ENCODE results near the gene PIP5K1B. TPM values are rescaled to one million over a fixed set of nuclear protein-coding genes. Genes with fewer than 3 reads are reported as not detected.
A peak's percentile ranks its signal among the peaks of the same experiment; 100 is the strongest.

The PIP5K1B gene
- total RNA-seq, 1 experiment from 2014 or later: 0.16 TPM

- Mint-ChIP-seq H3K27me3 (ENCODE audit: insufficient read depth, unreplicated experiment) (peaks cover 26% of the 10 kb centered on the region), H3K27ac (ENCODE audit: low read depth, unreplicated experiment) (no peak overlapping the region), H3K9me3 (ENCODE audit: unreplicated experiment) (no peaks in the 10 kb centered on the region), H3K4me3 (ENCODE audit: unreplicated experiment) (no peak overlapping the region), H3K4me1 (ENCODE audit: insufficient read depth, unreplicated experiment) (no peaks in the 10 kb centered on the region), H3K36me3 (ENCODE audit: insufficient read depth, unreplicated experiment) (no peaks in the 10 kb centered on the region)
- no TSS peak for BruUV-seq (replicated peaks)
- POLR2A ChIA-PET: no interaction called here
- intact Hi-C loops (cut with micrococcal nuclease): no loop called here
- DNase-seq (ENCODE audit: unreplicated experiment): no peak
- CTCF ChIA-PET: interaction anchor here (0.6 to 1.2 kb wide), 2 partner anchors 11 to 30 kb away, joined by 3 read pairs; no protein-coding TSS in a partner anchor
- TF ChIP-seq CTCF (IDR thresholded peaks at IDR 0.05; ENCODE audit: unreplicated experiment): no peak
Measured at GRCh38 chr9:68967800-68968199, 262.8 kb downstream of the PIP5K1B start.

DNA sequence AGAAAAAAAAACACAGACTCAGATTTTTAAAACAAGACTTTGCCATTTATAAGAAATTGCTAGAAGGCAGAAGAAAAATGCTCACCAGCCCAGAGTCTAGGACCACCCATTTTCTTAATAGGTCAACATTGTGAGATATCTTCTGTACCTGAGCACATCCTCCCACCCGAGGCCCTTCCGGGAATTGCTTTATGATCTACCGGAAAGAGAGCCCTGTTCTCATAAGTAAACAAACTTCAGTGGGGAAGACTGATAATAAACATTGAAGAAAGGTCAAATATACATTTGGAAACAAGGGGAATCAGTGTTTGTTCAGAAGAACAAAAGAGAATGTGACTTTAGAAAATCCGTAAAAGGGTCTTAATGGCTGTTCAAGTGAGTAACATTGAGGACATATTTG is 264.5 kb downstream of the PIP5K1B start:
- TF ChIP-seq CTCF (IDR thresholded peaks at IDR 0.05; ENCODE audit: unreplicated experiment): no peak
- BruUV-seq (replicated peaks): no TSS peak
- DNase-seq (ENCODE audit: unreplicated experiment): no peak
- Mint-ChIP-seq H3K9me3 (ENCODE audit: unreplicated experiment) (no peaks in the 10 kb centered on the region), H3K27ac (ENCODE audit: low read depth, unreplicated experiment) (no peak overlapping the region), H3K4me3 (ENCODE audit: unreplicated experiment) (no peak overlapping the region), H3K36me3 (ENCODE audit: insufficient read depth, unreplicated experiment) (no peaks in the 10 kb centered on the region), H3K27me3 (ENCODE audit: insufficient read depth, unreplicated experiment) (peaks cover 14% of the 10 kb centered on the region), H3K4me1 (ENCODE audit: insufficient read depth, unreplicated experiment) (no peaks in the 10 kb centered on the region)
- intact Hi-C loops (cut with micrococcal nuclease): no loop called here
- POLR2A ChIA-PET: no interaction called here
- CTCF ChIA-PET: no interaction called here

DNA sequence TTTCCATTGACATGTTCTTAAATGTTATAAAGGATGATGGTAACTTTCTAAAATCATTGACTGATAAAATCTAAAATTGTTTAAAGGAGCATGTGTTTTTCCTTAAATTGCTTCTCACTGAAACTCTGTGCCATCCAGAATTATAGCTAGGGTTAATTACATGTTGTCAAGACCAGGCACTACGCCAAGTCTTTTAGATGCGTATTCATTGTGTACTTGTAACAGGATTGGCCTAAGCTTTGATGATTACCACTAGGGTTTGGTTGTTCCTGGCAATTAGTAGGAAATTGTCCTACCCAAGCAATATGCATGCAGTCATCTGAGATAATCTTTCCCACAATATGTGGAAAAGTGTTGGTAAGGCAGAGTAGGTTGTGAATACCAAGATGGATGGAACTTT is 265.1 kb downstream of the PIP5K1B start:
- ChIA-PET POLR2A (no interaction called here), CTCF (no interaction called here)
- TF ChIP-seq CTCF (IDR thresholded peaks at IDR 0.05; ENCODE audit: unreplicated experiment): no peak
- BruUV-seq (replicated peaks): no TSS peak
- Mint-ChIP-seq H3K4me1 (ENCODE audit: insufficient read depth, unreplicated experiment) (no peaks in the 10 kb centered on the region), H3K27ac (ENCODE audit: low read depth, unreplicated experiment) (no peak overlapping the region), H3K36me3 (ENCODE audit: insufficient read depth, unreplicated experiment) (no peaks in the 10 kb centered on the region), H3K9me3 (ENCODE audit: unreplicated experiment) (no peaks in the 10 kb centered on the region), H3K27me3 (ENCODE audit: insufficient read depth, unreplicated experiment) (peaks cover 14% of the 10 kb centered on the region), H3K4me3 (ENCODE audit: unreplicated experiment) (no peak overlapping the region)
- peak; percentile 4 for DNase-seq (ENCODE audit: unreplicated experiment)
- intact Hi-C loops (cut with micrococcal nuclease): no loop called here

GRCh38 chr9:68973619-68974018 is 268.6 kb downstream of the PIP5K1B start:
- no peak overlapping the region for H3K27ac Mint-ChIP-seq (ENCODE audit: low read depth, unreplicated experiment)
- no peak for DNase-seq (ENCODE audit: unreplicated experiment)
- BruUV-seq (replicated peaks): no TSS peak
- POLR2A ChIA-PET: no interaction called here
- intact Hi-C loops (cut with micrococcal nuclease): no loop called here
- no peaks in the 10 kb centered on the region for H3K36me3 Mint-ChIP-seq (ENCODE audit: insufficient read depth, unreplicated experiment)
- no peak overlapping the region for H3K4me3 Mint-ChIP-seq (ENCODE audit: unreplicated experiment)
- no peaks in the 10 kb centered on the region for H3K9me3 Mint-ChIP-seq (ENCODE audit: unreplicated experiment)
- TF ChIP-seq CTCF (IDR thresholded peaks at IDR 0.05; ENCODE audit: unreplicated experiment): no peak
- H3K4me1 Mint-ChIP-seq (ENCODE audit: insufficient read depth, unreplicated experiment): peaks cover 6% of the 10 kb centered on the region
- CTCF ChIA-PET: interaction anchor here (0.9 to 1.3 kb wide), 4 partner anchors 9 to 54 kb away, joined by 3 to 5 read pairs (median 4); no protein-coding TSS in a partner anchor
- no peaks in the 10 kb centered on the region for H3K27me3 Mint-ChIP-seq (ENCODE audit: insufficient read depth, unreplicated experiment)

Measured in MCF 10A (cell line).